ENCODE measurements around the gene BTBD7.

- TF ChIP-seq EZH2 (IDR thresholded peaks at IDR 0.05; ENCODE audit: borderline replicate concordance) (no peak), CTCF (IDR thresholded peaks at IDR 0.05; ENCODE audit: poor library complexity) (no peak)
Measured at GRCh38 chr14:93337884-93338283, 5.0 kb upstream of the BTBD7 start.
